ENCODE measurements around the gene TCP1.
A peak's percentile ranks its signal among the peaks of the same experiment; 100 is the strongest.
"Not testable (repeated sequence)": the region's sequence is repeated elsewhere in the genome, so short reads cannot be mapped to it uniquely, and the experiment has no call there.

The TCP1 gene

GRCh38 chr6:159732550-159732949, 56.9 kb downstream of the TCP1 start:
- not testable (repeated sequence) for DNase-seq

GRCh38 chr6:159730332-159730676, 59.1 kb downstream of the TCP1 start:
- no peak for DNase-seq

GRCh38 chr6:159729598-159730331, 59.6 kb downstream of the TCP1 start:
- DNase-seq, result peak in 1 of 2 experiments; percentile 12

- peak in 1 of 2 experiments; percentile 19 for DNase-seq
Measured at GRCh38 chr6:159728531-159728964, 60.9 kb downstream of the TCP1 start.
